ENCODE measurements around the gene GPR33. TPM values are rescaled to one million over a fixed set of nuclear protein-coding genes. Genes with fewer than 3 reads are reported as not detected.
A peak's percentile ranks its signal among the peaks of the same experiment; 100 is the strongest.

The GPR33 gene
- total RNA-seq, 1 experiment from 2014 or later: not detected

GRCh38 chr14:31530136-31530535 lies 42.3 kb upstream of the GPR33 start:
- H3K27me3 Mint-ChIP-seq (ENCODE audit: low read depth): no peaks in the 10 kb centered on the region
- H3K36me3 Mint-ChIP-seq: no peaks in the 10 kb centered on the region
- no peak overlapping the region for H3K27ac Mint-ChIP-seq
- no peak for TF ChIP-seq KAT7 (CRISPR knock-in tag; IDR thresholded peaks at IDR 0.05; ENCODE audit: borderline replicate concordance)
- TF ChIP-seq USF1 (CRISPR knock-in tag; IDR thresholded peaks at IDR 0.05): no peak
- TF ChIP-seq SOX15 (CRISPR knock-in tag; IDR thresholded peaks at IDR 0.05): no peak
- no peak for TF ChIP-seq ESRRA (CRISPR knock-in tag; IDR thresholded peaks at IDR 0.05; ENCODE audit: borderline replicate concordance)
- no peak for TF ChIP-seq FOXJ3 (CRISPR knock-in tag; IDR thresholded peaks at IDR 0.05; ENCODE audit: borderline replicate concordance)
- TF ChIP-seq, protein P1, sequence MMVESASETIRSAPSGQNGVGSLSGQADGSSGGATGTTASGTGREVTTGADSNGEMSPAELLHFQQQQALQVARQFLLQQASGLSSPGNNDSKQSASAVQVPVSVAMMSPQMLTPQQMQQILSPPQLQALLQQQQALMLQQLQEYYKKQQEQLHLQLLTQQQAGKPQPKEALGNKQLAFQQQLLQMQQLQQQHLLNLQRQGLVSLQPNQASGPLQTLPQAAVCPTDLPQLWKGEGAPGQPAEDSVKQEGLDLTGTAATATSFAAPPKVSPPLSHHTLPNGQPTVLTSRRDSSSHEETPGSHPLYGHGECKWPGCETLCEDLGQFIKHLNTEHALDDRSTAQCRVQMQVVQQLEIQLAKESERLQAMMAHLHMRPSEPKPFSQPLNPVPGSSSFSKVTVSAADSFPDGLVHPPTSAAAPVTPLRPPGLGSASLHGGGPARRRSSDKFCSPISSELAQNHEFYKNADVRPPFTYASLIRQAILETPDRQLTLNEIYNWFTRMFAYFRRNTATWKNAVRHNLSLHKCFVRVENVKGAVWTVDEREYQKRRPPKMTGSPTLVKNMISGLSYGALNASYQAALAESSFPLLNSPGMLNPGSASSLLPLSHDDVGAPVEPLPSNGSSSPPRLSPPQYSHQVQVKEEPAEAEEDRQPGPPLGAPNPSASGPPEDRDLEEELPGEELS (CRISPR knock-in tag; IDR thresholded peaks at IDR 0.05): no peak
- TF ChIP-seq, protein P2, sequence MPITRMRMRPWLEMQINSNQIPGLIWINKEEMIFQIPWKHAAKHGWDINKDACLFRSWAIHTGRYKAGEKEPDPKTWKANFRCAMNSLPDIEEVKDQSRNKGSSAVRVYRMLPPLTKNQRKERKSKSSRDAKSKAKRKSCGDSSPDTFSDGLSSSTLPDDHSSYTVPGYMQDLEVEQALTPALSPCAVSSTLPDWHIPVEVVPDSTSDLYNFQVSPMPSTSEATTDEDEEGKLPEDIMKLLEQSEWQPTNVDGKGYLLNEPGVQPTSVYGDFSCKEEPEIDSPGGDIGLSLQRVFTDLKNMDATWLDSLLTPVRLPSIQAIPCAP (CRISPR knock-in tag; IDR thresholded peaks at IDR 0.05): no peak
- TF ChIP-seq FOXP1 (CRISPR knock-in tag; IDR thresholded peaks at IDR 0.05; ENCODE audit: borderline replicate concordance): no peak
- no peak for TF ChIP-seq TP53 (CRISPR knock-in tag; IDR thresholded peaks at IDR 0.05)
- TF ChIP-seq PRRX2 (CRISPR knock-in tag; IDR thresholded peaks at IDR 0.05): no peak
- no peak for TF ChIP-seq USF2 (CRISPR knock-in tag; IDR thresholded peaks at IDR 0.05)
- no peak for TF ChIP-seq OVOL2 (CRISPR knock-in tag; IDR thresholded peaks at IDR 0.05; ENCODE audit: borderline replicate concordance)
- no peak for TF ChIP-seq NR2C2 (CRISPR knock-in tag; IDR thresholded peaks at IDR 0.05)
- no peak for TF ChIP-seq RELA (CRISPR knock-in tag; IDR thresholded peaks at IDR 0.05; ENCODE audit: borderline replicate concordance)
- H3K9me3 Mint-ChIP-seq: no peaks in the 10 kb centered on the region; the same call in 1 of the 2 replicates
- ATAC-seq (no peak), DNase-seq (ENCODE audit: low spot score) (no peak)
- ChIA-PET CTCF (no interaction called here), POLR2A (no interaction called here)
- no peak overlapping the region for H3K4me3 Mint-ChIP-seq
- no peaks in the 10 kb centered on the region for H3K4me1 Mint-ChIP-seq

DNA sequence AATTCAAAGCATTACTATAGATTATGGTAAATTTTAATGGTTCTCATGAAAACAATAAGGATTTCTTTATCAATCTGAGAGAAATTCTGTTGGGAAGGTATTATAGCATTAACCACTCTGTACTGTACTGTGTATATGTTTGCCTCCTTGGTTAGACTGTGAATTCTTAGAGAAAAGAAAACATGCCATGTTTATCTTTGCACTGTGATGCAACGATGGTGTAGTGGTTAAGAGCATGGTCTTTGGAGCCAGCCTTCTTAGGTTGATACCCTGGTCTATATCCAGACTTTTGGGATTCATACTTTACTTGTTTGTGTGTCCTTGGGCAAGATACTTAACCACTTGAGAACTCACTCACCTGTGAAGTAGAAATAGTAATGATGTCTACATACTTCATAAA lies 41.2 kb upstream of the GPR33 start:
- no peaks in the 10 kb centered on the region; the same call in 1 of the 2 replicates for H3K9me3 Mint-ChIP-seq
- no peaks in the 10 kb centered on the region for H3K36me3 Mint-ChIP-seq
- no peaks in the 10 kb centered on the region for H3K27me3 Mint-ChIP-seq (ENCODE audit: low read depth)
- no peak overlapping the region for H3K4me3 Mint-ChIP-seq
- POLR2A ChIA-PET: no interaction called here
- no peaks in the 10 kb centered on the region for H3K4me1 Mint-ChIP-seq
- ATAC-seq (no peak), DNase-seq (ENCODE audit: low spot score) (no peak)
- CTCF ChIA-PET: no interaction called here
- TF ChIP-seq, protein P3, sequence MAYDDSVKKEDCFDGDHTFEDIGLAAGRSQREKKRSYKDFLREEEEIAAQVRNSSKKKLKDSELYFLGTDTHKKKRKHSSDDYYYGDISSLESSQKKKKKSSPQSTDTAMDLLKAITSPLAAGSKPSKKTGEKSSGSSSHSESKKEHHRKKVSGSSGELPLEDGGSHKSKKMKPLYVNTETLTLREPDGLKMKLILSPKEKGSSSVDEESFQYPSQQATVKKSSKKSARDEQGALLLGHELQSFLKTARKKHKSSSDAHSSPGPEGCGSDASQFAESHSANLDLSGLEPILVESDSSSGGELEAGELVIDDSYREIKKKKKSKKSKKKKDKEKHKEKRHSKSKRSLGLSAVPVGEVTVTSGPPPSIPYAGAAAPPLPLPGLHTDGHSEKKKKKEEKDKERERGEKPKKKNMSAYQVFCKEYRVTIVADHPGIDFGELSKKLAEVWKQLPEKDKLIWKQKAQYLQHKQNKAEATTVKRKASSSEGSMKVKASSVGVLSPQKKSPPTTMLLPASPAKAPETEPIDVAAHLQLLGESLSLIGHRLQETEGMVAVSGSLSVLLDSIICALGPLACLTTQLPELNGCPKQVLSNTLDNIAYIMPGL (CRISPR knock-in tag; IDR thresholded peaks at IDR 0.05): no peak
- peak; percentile 84 for TF ChIP-seq GABPB1 (CRISPR knock-in tag; IDR thresholded peaks at IDR 0.05)
- no peak overlapping the region for H3K27ac Mint-ChIP-seq

GRCh38 chr14:31527546-31527945 lies 39.7 kb upstream of the GPR33 start:
- POLR2A ChIA-PET: no interaction called here
- no peaks in the 10 kb centered on the region for H3K4me1 Mint-ChIP-seq
- H3K27ac Mint-ChIP-seq: no peak overlapping the region
- no peak for DNase-seq (ENCODE audit: low spot score)
- H3K27me3 Mint-ChIP-seq (ENCODE audit: low read depth): no peaks in the 10 kb centered on the region
- no peak overlapping the region for H3K4me3 Mint-ChIP-seq
- no peak for ATAC-seq
- H3K36me3 Mint-ChIP-seq: no peaks in the 10 kb centered on the region
- CTCF ChIA-PET: no interaction called here
- H3K9me3 Mint-ChIP-seq: no peaks in the 10 kb centered on the region; the same call in 1 of the 2 replicates
- TF ChIP-seq NR1H2 (CRISPR knock-in tag; IDR thresholded peaks at IDR 0.05) (no peak), TP53 (CRISPR knock-in tag; IDR thresholded peaks at IDR 0.05) (no peak), EMX1 (CRISPR knock-in tag; IDR thresholded peaks at IDR 0.05) (no peak), STAT6 (CRISPR knock-in tag; conservative IDR thresholded peaks at IDR 0.05; ENCODE audit: low read depth) (no peak), RORB (CRISPR knock-in tag; IDR thresholded peaks at IDR 0.05) (no peak), NFE2L1 (CRISPR knock-in tag; IDR thresholded peaks at IDR 0.05) (no peak), ZNF423 (CRISPR knock-in tag; IDR thresholded peaks at IDR 0.05) (no peak), ZMAT4 (CRISPR knock-in tag; IDR thresholded peaks at IDR 0.05) (no peak)
- TF ChIP-seq, protein P4, sequence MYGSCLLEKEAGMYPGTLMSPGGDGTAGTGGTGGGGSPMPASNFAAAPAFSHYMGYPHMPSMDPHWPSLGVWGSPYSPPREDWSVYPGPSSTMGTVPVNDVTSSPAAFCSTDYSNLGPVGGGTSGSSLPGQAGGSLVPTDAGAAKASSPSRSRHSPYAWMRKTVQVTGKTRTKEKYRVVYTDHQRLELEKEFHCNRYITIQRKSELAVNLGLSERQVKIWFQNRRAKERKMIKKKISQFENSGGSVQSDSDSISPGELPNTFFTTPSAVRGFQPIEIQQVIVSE (CRISPR knock-in tag; IDR thresholded peaks at IDR 0.05; ENCODE audit: borderline replicate concordance): no peak
